Peyer's patch (tissue), 4 donors: ENCODE results near the gene C1orf116. TPM values are rescaled to one million over a fixed set of nuclear protein-coding genes. Genes with fewer than 3 reads are reported as not detected.

Source experiments
- DNase-seq, 3 donors: peaks; one replicate each; pipeline ENCODE4 v3.0.0-alpha.2; 2017 to 2019
- H3K27ac ChIP-seq, 4 donors: fragments of 200-600 bp; sonication (generic); one replicate each; pipeline ENCODE4 v1.5.1; 2016 to 2019
- H3K27me3 ChIP-seq, 2 donors: fragments of 200-600 bp; sonication (generic); one replicate each; pipeline ENCODE4 v1.5.1; 2019
- H3K36me3 ChIP-seq, 3 donors: fragments of 200-600 bp; sonication (generic); one replicate each; pipeline ENCODE4 v1.5.1; 2016 to 2019
- H3K4me1 ChIP-seq, 4 donors: fragments of 200-600 bp; sonication (generic); one replicate each; pipeline ENCODE4 v1.5.1; 2016 to 2019
- H3K4me3 ChIP-seq, 4 donors: fragments of 200-600 bp; sonication (generic); 1 replicate in 3 of 4; 2 replicates in 1 of 4; pipeline ENCODE4 v1.5.1; 2016 to 2019; ENCODE audit warnings: mild to moderate bottlenecking in 1 of 4
- H3K9me3 ChIP-seq, 4 donors: fragments of 200-600 bp; sonication (generic); one replicate each; pipeline ENCODE4 v1.5.1; 2016 to 2019; ENCODE audit warnings: mild to moderate bottlenecking in 1 of 4
- CTCF ChIP-seq, 6 experiments: fragments of 450-650 bp in 4 of 6; fragments of 200-600 bp in 2 of 6; sonication (generic) in 1 of 6; IDR thresholded peaks; one replicate each; pipeline ENCODE4 v1.5.1; 2017 to 2019; ENCODE audit warnings: antibody characterized with exemption in 6 of 6, mild to moderate bottlenecking in 3 of 6, moderate library complexity in 1 of 6
- POLR2A ChIP-seq, 2 donors: fragments of 450-650 bp; IDR thresholded peaks; one replicate each; pipeline ENCODE4 v1.5.1; 2017; ENCODE audit warnings: antibody characterized with exemption in 2 of 2, mild to moderate bottlenecking in 2 of 2, moderate library complexity in 2 of 2
- total RNA-seq, 4 donors: library from RNA; depleted of rRNA; stranded (reverse); fragments of >200 nt; gene quantifications; one replicate each; pipeline ENCODE4 v1.1.0, GENCODE V29; 2016

Gene C1orf116
- total RNA-seq, 4 donors from 2014 or later: 4.1 to 72.3 (median 56.7) TPM

GRCh38 chr1:207040181-207040533 lies 7.6 kb upstream of the C1orf116 start:
- DNase-seq: no peak
- TF ChIP-seq POLR2A (IDR thresholded peaks at IDR 0.05) (no peak), CTCF (IDR thresholded peaks at IDR 0.05) (no peak)
- H3K27me3 ChIP-seq: no peaks in the 10 kb centered on the region
- no peaks in the 10 kb centered on the region for H3K36me3 ChIP-seq
- no peaks in the 10 kb centered on the region for H3K9me3 ChIP-seq
- no peak overlapping the region for H3K4me3 ChIP-seq
- H3K4me1 ChIP-seq: no peaks in the 10 kb centered on the region
- H3K27ac ChIP-seq: no peak overlapping the region

GRCh38 chr1:207039380-207040180 lies 7.0 kb upstream of the C1orf116 start:
- Histone ChIP-seq H3K27me3 (no peaks in the 10 kb centered on the region), H3K27ac (no peak overlapping the region)

DNA sequence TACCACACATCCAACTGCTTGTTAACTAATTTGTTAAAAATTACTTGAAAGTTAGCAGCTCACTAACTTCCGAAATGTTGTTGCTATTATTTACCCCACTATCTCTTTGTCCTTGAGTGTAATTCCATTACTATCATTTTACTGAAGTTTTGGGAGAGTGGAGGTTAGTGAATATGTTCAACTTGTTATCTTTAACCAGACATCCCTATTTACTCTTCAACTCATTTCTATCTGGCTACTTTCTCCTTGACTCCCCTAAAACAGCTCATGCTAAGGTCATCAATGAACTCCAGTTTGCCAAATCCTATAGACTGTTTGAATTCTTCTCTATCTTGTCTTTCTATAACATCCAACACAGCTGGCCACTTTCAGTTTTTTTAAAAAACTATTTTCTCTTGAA lies 4.3 kb upstream of the C1orf116 start:
- TF ChIP-seq CTCF (IDR thresholded peaks at IDR 0.05) (no peak), POLR2A (IDR thresholded peaks at IDR 0.05) (no peak)
- Histone ChIP-seq H3K9me3 (no peaks in the 10 kb centered on the region), H3K27me3 (no peaks in the 10 kb centered on the region)

More at GRCh38 chr1:207039380-207040180, 7.0 kb upstream of the C1orf116 start:
- Histone ChIP-seq H3K4me3 (no peak overlapping the region), H3K4me1 (no peaks in the 10 kb centered on the region), H3K9me3 (no peaks in the 10 kb centered on the region), H3K36me3 (no peaks in the 10 kb centered on the region)
- TF ChIP-seq CTCF (IDR thresholded peaks at IDR 0.05): no peak
- TF ChIP-seq POLR2A (IDR thresholded peaks at IDR 0.05): no peak
- DNase-seq: no peak

DNA sequence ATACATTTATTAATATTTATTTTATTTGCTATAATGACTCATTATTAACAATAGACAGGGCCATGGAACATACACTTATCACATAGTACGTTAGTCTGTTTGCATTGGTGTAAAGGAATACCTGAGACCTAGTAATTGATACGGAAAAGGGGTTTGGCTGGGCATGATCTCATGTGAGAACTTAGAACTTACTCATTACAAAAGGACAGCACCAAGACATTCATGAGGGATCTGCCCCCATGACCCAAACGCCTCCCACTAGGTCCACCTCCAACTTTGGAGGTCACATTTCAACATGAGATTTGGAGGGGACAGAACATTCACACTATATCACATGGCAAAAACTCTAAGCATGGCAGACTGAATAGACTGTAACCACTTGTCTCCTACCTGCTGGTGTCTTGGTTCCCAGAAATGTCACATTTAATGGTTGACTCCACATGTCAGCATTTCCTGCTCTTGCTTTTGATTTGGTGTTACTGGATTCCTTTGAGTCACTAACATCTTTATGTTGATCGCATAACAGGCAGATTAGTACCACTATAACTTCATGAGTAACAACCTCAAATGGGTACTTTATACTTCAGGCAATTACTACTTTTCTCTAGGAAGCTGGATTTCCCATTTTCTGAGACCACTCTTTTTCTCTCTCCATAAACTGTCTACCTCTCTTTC lies 3.5 kb upstream of the C1orf116 start:
- Histone ChIP-seq H3K36me3 (no peaks in the 10 kb centered on the region), H3K4me1 (no peaks in the 10 kb centered on the region), H3K4me3 (no peak overlapping the region), H3K27ac (no peak overlapping the region), H3K27me3 (no peaks in the 10 kb centered on the region), H3K9me3 (no peaks in the 10 kb centered on the region)
- no peak for DNase-seq
- no peak for TF ChIP-seq POLR2A (IDR thresholded peaks at IDR 0.05)
- no peak for TF ChIP-seq CTCF (IDR thresholded peaks at IDR 0.05)

More for the DNA sequence above, 4.3 kb upstream of the C1orf116 start:
- Histone ChIP-seq H3K27ac (no peak overlapping the region), H3K36me3 (no peaks in the 10 kb centered on the region), H3K4me3 (no peak overlapping the region), H3K4me1 (no peaks in the 10 kb centered on the region)
- no peak for DNase-seq

DNA sequence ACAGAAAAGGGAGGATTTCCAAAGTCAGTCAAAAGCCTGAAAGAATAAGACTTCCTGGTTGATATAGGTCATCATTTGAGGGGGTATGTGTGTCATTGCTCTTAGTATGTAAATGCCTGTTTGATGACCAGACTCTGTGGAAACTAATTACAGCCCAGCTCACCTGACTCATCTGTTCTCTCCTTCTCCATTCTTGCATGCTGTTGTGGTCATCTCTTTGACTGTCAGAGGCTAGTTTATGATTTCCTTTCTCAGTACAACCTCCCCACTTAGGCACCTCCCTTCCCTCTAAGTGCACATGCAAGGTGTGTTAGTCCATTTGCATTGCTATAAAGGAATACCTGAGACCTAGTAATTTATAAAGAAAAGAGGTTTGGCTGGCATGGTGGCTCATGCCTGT lies 2.4 kb upstream of the C1orf116 start:
- H3K36me3 ChIP-seq: no peaks in the 10 kb centered on the region
- no peaks in the 10 kb centered on the region for H3K27me3 ChIP-seq
- H3K4me1 ChIP-seq: no peaks in the 10 kb centered on the region
- no peak overlapping the region for H3K4me3 ChIP-seq
- no peak for DNase-seq
- H3K9me3 ChIP-seq: no peaks in the 10 kb centered on the region
- TF ChIP-seq CTCF (IDR thresholded peaks at IDR 0.05) (no peak), POLR2A (IDR thresholded peaks at IDR 0.05) (no peak)
- H3K27ac ChIP-seq: peak overlapping the region in 1 of 4 donors; percentile 13
